Loucy (cell line): Measurements from ENCODE around the gene NRG3.

Source experiments
- H2AFZ ChIP-seq: fragments of 200-600 bp; sonication (generic); 2 replicates; pipeline ENCODE4 v1.6.0; 2016; ENCODE audit warnings: antibody characterized with exemption, mild to moderate bottlenecking, low read length, moderate library complexity
- H3F3A ChIP-seq: fragments of 200-600 bp; 2 replicates; pipeline ENCODE4 v1.6.0; 2016; ENCODE audit warnings: antibody characterized with exemption, low read depth, mild to moderate bottlenecking
- H3K27me3 ChIP-seq: fragments of 200-600 bp; sonication (generic); 2 replicates; pipeline ENCODE4 v1.6.1; 2014; ENCODE audit warnings: low read length, mild to moderate bottlenecking; ENCODE audit not compliant: insufficient read depth, poor library complexity, severe bottlenecking
- H3K36me3 ChIP-seq: fragments of 200-600 bp; sonication (generic); 2 replicates; pipeline ENCODE4 v1.6.1; 2016; ENCODE audit warnings: low read length; ENCODE audit not compliant: insufficient read depth
- H3K4me1 ChIP-seq: fragments of 200-600 bp; sonication (generic); 2 replicates; pipeline ENCODE4 v1.5.1; 2014; ENCODE audit warnings: low read length, mild to moderate bottlenecking; ENCODE audit not compliant: insufficient read depth, poor library complexity, severe bottlenecking
- H3K4me2 ChIP-seq: fragments of 200-600 bp; sonication (generic); 2 replicates; pipeline ENCODE4 v1.6.0; 2014; ENCODE audit warnings: antibody characterized with exemption, low read length, low read depth, mild to moderate bottlenecking; ENCODE audit not compliant: poor library complexity, severe bottlenecking
- H3K4me3 ChIP-seq: fragments of 200-600 bp; sonication (generic); 2 replicates; pipeline ENCODE4 v1.5.1; 2014; ENCODE audit warnings: low read length, mild to moderate bottlenecking, mixed read lengths; ENCODE audit not compliant: poor library complexity, severe bottlenecking
- H3K79me2 ChIP-seq: fragments of 200-600 bp; sonication (generic); 2 replicates; pipeline ENCODE4 v1.6.1; 2014; ENCODE audit warnings: low read length; ENCODE audit not compliant: insufficient read depth
- H3K9ac ChIP-seq: fragments of 200-600 bp; sonication (generic); 2 replicates; pipeline ENCODE4 v1.6.0; 2014; ENCODE audit warnings: mild to moderate bottlenecking, low read depth, low read length, moderate library complexity; ENCODE audit not compliant: poor library complexity, severe bottlenecking
- H3K9me2 ChIP-seq: fragments of 200-600 bp; sonication (generic); replicated peaks from 2 replicates; pipeline ENCODE4 v1.6.1; 2016; ENCODE audit warnings: low read depth, low read length, mixed read lengths
- H3K9me3 ChIP-seq: fragments of 200-600 bp; sonication (generic); 2 replicates; pipeline ENCODE4 v1.6.1; 2014; ENCODE audit warnings: mild to moderate bottlenecking, antibody characterized with exemption, low read length, low read depth; ENCODE audit not compliant: insufficient read depth
- H4K20me1 ChIP-seq: fragments of 200-600 bp; sonication (generic); 2 replicates; pipeline ENCODE4 v1.6.0; 2014; ENCODE audit warnings: antibody characterized with exemption, low read length, mild to moderate bottlenecking; ENCODE audit not compliant: insufficient read depth, poor library complexity, severe bottlenecking
- CTCF ChIP-seq: fragments of 200-600 bp; sonication (generic); conservative IDR thresholded peaks from 2 replicates; pipeline ENCODE4 v1.5.1; 2014; ENCODE audit warnings: mild to moderate bottlenecking, antibody characterized with exemption, low read length
- EZH2phosphoT487 ChIP-seq: fragments of 200-600 bp; IDR thresholded peaks from 2 replicates; pipeline ENCODE4 v1.6.1; 2018; ENCODE audit warnings: antibody characterized with exemption, mild to moderate bottlenecking, moderate library complexity, borderline replicate concordance

NRG3 gene

GRCh38 chr10:81889181-81889769 is 14.3 kb downstream of the NRG3 start:
- Histone ChIP-seq H4K20me1 (no peaks in the 10 kb centered on the region), H3K36me3 (no peaks in the 10 kb centered on the region), H3K4me3 (no peak overlapping the region), H3K9me2 (no peaks in the 10 kb centered on the region), H2AFZ (no peak overlapping the region), H3K79me2 (no peaks in the 10 kb centered on the region), H3F3A (no peaks in the 10 kb centered on the region), H3K9ac (no peak overlapping the region), H3K4me2 (no peak overlapping the region), H3K9me3 (no peaks in the 10 kb centered on the region), H3K4me1 (no peaks in the 10 kb centered on the region), H3K27me3 (no peaks in the 10 kb centered on the region)
- no peak for TF ChIP-seq EZH2phosphoT487
- no peak for TF ChIP-seq CTCF

- no peaks in the 10 kb centered on the region for H3K9me3 ChIP-seq
- no peaks in the 10 kb centered on the region for H3K9me2 ChIP-seq
- H3F3A ChIP-seq, result no peaks in the 10 kb centered on the region
- no peaks in the 10 kb centered on the region for H4K20me1 ChIP-seq
- no peak overlapping the region for H2AFZ ChIP-seq
- no peak for TF ChIP-seq CTCF
- no peak for TF ChIP-seq EZH2phosphoT487
- no peaks in the 10 kb centered on the region for H3K4me1 ChIP-seq
- no peaks in the 10 kb centered on the region for H3K27me3 ChIP-seq
- no peak overlapping the region for H3K4me3 ChIP-seq
- H3K79me2 ChIP-seq, result no peaks in the 10 kb centered on the region
- H3K9ac ChIP-seq, result no peak overlapping the region
- H3K36me3 ChIP-seq, result no peaks in the 10 kb centered on the region
- H3K4me2 ChIP-seq, result no peak overlapping the region
Measured at GRCh38 chr10:81894616-81895015, 19.6 kb downstream of the NRG3 start.

- Histone ChIP-seq H2AFZ (no peak overlapping the region), H3K9me3 (no peaks in the 10 kb centered on the region), H4K20me1 (no peaks in the 10 kb centered on the region), H3K79me2 (no peaks in the 10 kb centered on the region), H3K9ac (no peak overlapping the region), H3K27me3 (no peaks in the 10 kb centered on the region), H3K4me3 (no peak overlapping the region), H3K4me1 (no peaks in the 10 kb centered on the region), H3K9me2 (no peaks in the 10 kb centered on the region), H3K4me2 (no peak overlapping the region), H3F3A (no peaks in the 10 kb centered on the region), H3K36me3 (no peaks in the 10 kb centered on the region)
- TF ChIP-seq CTCF, result no peak
Measured at GRCh38 chr10:81898518-81898917, 23.5 kb downstream of the NRG3 start.
